H9 (cell line): ENCODE results near the gene ARID1B. TPM values are rescaled to one million over a fixed set of nuclear protein-coding genes. Genes with fewer than 3 reads are reported as not detected.

Source experiments
- DNase-seq: peaks from one replicate; pipeline ENCODE4 v3.0.0-alpha.2; 2017
- H2AFZ ChIP-seq: one replicate; pipeline ENCODE4 v1.6.1; 2013; ENCODE audit warnings: mild to moderate bottlenecking, low read length, control low read depth, moderate library complexity
- H2AK5ac ChIP-seq: 2 replicates; pipeline ENCODE4 v1.6.1; 2013; ENCODE audit warnings: low read length, control low read depth, mixed read lengths; ENCODE audit not compliant: insufficient read length
- H2BK120ac ChIP-seq: one replicate; pipeline ENCODE4 v1.6.1; 2013; ENCODE audit warnings: low read depth, mild to moderate bottlenecking, low read length, control low read depth, inconsistent platforms; ENCODE audit not compliant: poor library complexity, severe bottlenecking
- H2BK12ac ChIP-seq: 2 replicates; pipeline ENCODE4 v1.6.1; 2013; ENCODE audit warnings: low read length, control low read depth, mixed read lengths, low read depth; ENCODE audit not compliant: insufficient read length
- H2BK15ac ChIP-seq: 2 replicates; pipeline ENCODE4 v1.6.1; 2013; ENCODE audit warnings: low read depth, low read length, control low read depth
- H2BK20ac ChIP-seq: one replicate; pipeline ENCODE4 v1.6.1; 2013; ENCODE audit warnings: low read depth, mild to moderate bottlenecking, low read length, control low read depth, inconsistent platforms; ENCODE audit not compliant: poor library complexity, severe bottlenecking
- H2BK5ac ChIP-seq: 2 replicates; pipeline ENCODE4 v1.6.1; 2013; ENCODE audit warnings: low read length, control low read depth, mixed read lengths; ENCODE audit not compliant: insufficient read length
- H3K14ac ChIP-seq: 2 replicates; pipeline ENCODE4 v1.6.1; 2013; ENCODE audit warnings: low read length, control low read depth; ENCODE audit not compliant: insufficient read depth
- H3K18ac ChIP-seq: 2 replicates; pipeline ENCODE4 v1.6.1; 2013; ENCODE audit warnings: low read depth, mild to moderate bottlenecking, mixed read lengths, low read length, control low read depth; ENCODE audit not compliant: insufficient read length
- H3K23ac ChIP-seq: 2 replicates; pipeline ENCODE4 v1.6.1; 2013; ENCODE audit warnings: low read length, control low read depth, mixed read lengths, low read depth; ENCODE audit not compliant: insufficient read length
- H3K23me2 ChIP-seq: 2 replicates; pipeline ENCODE4 v1.6.1; 2013; ENCODE audit warnings: low read depth, mild to moderate bottlenecking, mixed read lengths, low read length, control low read depth; ENCODE audit not compliant: insufficient read length, poor library complexity, severe bottlenecking
- H3K27ac ChIP-seq: 2 replicates; pipeline ENCODE4 v1.5.1; 2013; ENCODE audit warnings: low read length, control low read depth, mixed read lengths, low read depth; ENCODE audit not compliant: insufficient read length
- H3K27me3 ChIP-seq: 2 replicates; pipeline ENCODE4 v1.6.1; 2013; ENCODE audit warnings: low read length, control low read depth, inconsistent platforms; ENCODE audit not compliant: insufficient read depth
- H3K4ac ChIP-seq: 2 replicates; pipeline ENCODE4 v1.6.1; 2013; ENCODE audit warnings: low read depth, mild to moderate bottlenecking, control low read depth, inconsistent platforms, low read length, moderate library complexity
- H3K4me1 ChIP-seq: 2 replicates; pipeline ENCODE4 v1.6.1; 2013; ENCODE audit warnings: low read length, control low read depth, inconsistent platforms; ENCODE audit not compliant: insufficient read depth
- H3K4me2 ChIP-seq: 2 replicates; pipeline ENCODE4 v1.6.1; 2013; ENCODE audit warnings: low read length, control low read depth, mixed read lengths; ENCODE audit not compliant: insufficient read length, insufficient read depth
- H3K56ac ChIP-seq: 2 replicates; pipeline ENCODE4 v1.6.1; 2013; ENCODE audit warnings: low read depth, mild to moderate bottlenecking, mixed read lengths, low read length, control low read depth; ENCODE audit not compliant: insufficient read length
- H3K79me1 ChIP-seq: 2 replicates; pipeline ENCODE4 v1.6.1; 2013; ENCODE audit warnings: low read depth, mild to moderate bottlenecking, moderate library complexity, low read length, control low read depth, inconsistent platforms; ENCODE audit not compliant: insufficient read depth, poor library complexity, severe bottlenecking
- H3K79me2 ChIP-seq: 2 replicates; pipeline ENCODE4 v1.6.1; 2013; ENCODE audit warnings: low read length, control low read depth, inconsistent platforms; ENCODE audit not compliant: insufficient read depth
- H3K9ac ChIP-seq: 2 replicates; pipeline ENCODE4 v1.6.1; 2013; ENCODE audit warnings: low read length, control low read depth, mixed read lengths; ENCODE audit not compliant: insufficient read length; ENCODE audit errors: extremely low read depth
- H3K9me3 ChIP-seq: one replicate; pipeline ENCODE4 v1.6.1; 2013; ENCODE audit warnings: low read depth, low read length, inconsistent platforms; ENCODE audit not compliant: control insufficient read depth
- H3T11ph ChIP-seq: one replicate; pipeline ENCODE4 v1.6.1; 2013; ENCODE audit warnings: mild to moderate bottlenecking, low read length, control low read depth, inconsistent platforms
- H4K20me1 ChIP-seq: one replicate; pipeline ENCODE4 v1.6.1; 2013; ENCODE audit not compliant: control insufficient read depth, insufficient read length, insufficient read depth
- H4K5ac ChIP-seq: 2 replicates; pipeline ENCODE4 v1.6.1; 2013; ENCODE audit warnings: low read depth, mild to moderate bottlenecking, mixed read lengths, low read length, control low read depth; ENCODE audit not compliant: insufficient read length
- H4K8ac ChIP-seq: replicated peaks from 2 replicates; pipeline ENCODE4 v1.6.1; 2013; ENCODE audit warnings: low read length, control low read depth, mixed read lengths, low read depth; ENCODE audit not compliant: insufficient read length
- H4K91ac ChIP-seq: 2 replicates; pipeline ENCODE4 v1.6.1; 2013; ENCODE audit warnings: low read depth, mild to moderate bottlenecking, moderate library complexity, mixed read lengths, low read length, control low read depth; ENCODE audit not compliant: insufficient read length
- H3K27ac Mint-ChIP-seq, 3 experiments: 2 replicates in 2 of 3; 3 replicates in 1 of 3; pipeline ENCODE4 v1.8.0; 2020 to 2021; ENCODE audit warnings: mixed read lengths in 3 of 3, mild to moderate bottlenecking in 1 of 3, moderate library complexity in 1 of 3
- H3K27me3 Mint-ChIP-seq: 2 replicates; pipeline ENCODE4 v1.8.0; 2021; ENCODE audit warnings: low read depth, mild to moderate bottlenecking, moderate library complexity, mixed read lengths
- H3K36me3 Mint-ChIP-seq, 3 experiments: 2 replicates in 2 of 3; 3 replicates in 1 of 3; pipeline ENCODE4 v1.8.0; 2020 to 2021; ENCODE audit warnings: low read depth in 3 of 3, mixed read lengths in 3 of 3; ENCODE audit not compliant: insufficient read depth in 1 of 3
- H3K4me1 Mint-ChIP-seq, 2 experiments: 2 replicates each; pipeline ENCODE4 v1.8.0; 2020; ENCODE audit warnings: mixed read lengths in 2 of 2
- H3K4me3 Mint-ChIP-seq, 2 experiments: 2 replicates in 1 of 2; 3 replicates in 1 of 2; pipeline ENCODE4 v1.8.0; 2020 to 2021; ENCODE audit warnings: mild to moderate bottlenecking in 2 of 2, mixed read lengths in 2 of 2, moderate library complexity in 1 of 2
- H3K9me3 Mint-ChIP-seq, 2 experiments: 2 replicates in 1 of 2; 3 replicates in 1 of 2; pipeline ENCODE4 v1.8.0; 2020; ENCODE audit warnings: mild to moderate bottlenecking in 2 of 2, mixed read lengths in 2 of 2, moderate library complexity in 1 of 2
- CTCF ChIP-seq: fragments of 200-600 bp; sonication (generic); conservative IDR thresholded peaks from 3 replicates; pipeline ENCODE4 v1.8.0; 2021; ENCODE audit warnings: antibody characterized with exemption, mild to moderate bottlenecking
- WGBS: extraction: QIAGEN DNeasy Blood & Tissue Kit; methylation state at CpG from one replicate; pipeline ENCODE4 v1.1.7; 2013; ENCODE audit warnings: missing lambda C conversion rate, low lambda C conversion rate, mixed read lengths; ENCODE audit not compliant: insufficient read length; ENCODE audit errors: extremely low coverage; 5-methylcytosine and 5-hydroxymethylcytosine counted together
- total RNA-seq: library from RNA; stranded (reverse); gene quantifications from 2 replicates; pipeline ENCODE4 v1.2.1, GENCODE V29; 2021

The ARID1B gene
- total RNA-seq, 1 experiment from 2014 or later = 88.2 TPM

- Histone ChIP-seq H3K4me2 (no peak overlapping the region), H3K4me1 (no peaks in the 10 kb centered on the region), H4K20me1 (no peaks in the 10 kb centered on the region), H3K9me3 (no peaks in the 10 kb centered on the region), H2BK5ac (no peak overlapping the region), H3K27me3 (no peaks in the 10 kb centered on the region), H2BK15ac (no peak overlapping the region), H3K56ac (no peak overlapping the region), H3K79me2 (no peaks in the 10 kb centered on the region), H3K79me1 (no peaks in the 10 kb centered on the region), H2BK20ac (no peak overlapping the region), H3K23ac (no peak overlapping the region), H3K9ac (no peak overlapping the region), H3K18ac (no peak overlapping the region), H3K27ac (no peak overlapping the region), H4K8ac (no peak overlapping the region), H3K23me2 (no peaks in the 10 kb centered on the region), H4K91ac (no peak overlapping the region), H2AK5ac (no peak overlapping the region), H4K5ac (no peak overlapping the region), H3T11ph (no peak overlapping the region), H2AFZ (no peak overlapping the region), H2BK120ac (no peak overlapping the region), H3K14ac (no peak overlapping the region), H3K4ac (no peak overlapping the region), H2BK12ac (no peak overlapping the region)
- WGBS = no CpG with 5 or more reads among the region's 2 CpGs
- Mint-ChIP-seq H3K4me3 (no peak overlapping the region), H3K36me3 (no peaks in the 10 kb centered on the region), H3K27ac (no peak overlapping the region), H3K4me1 (peaks cover 1 to 2% of the 10 kb centered on the region in 2 experiments; a peak in 1 of 4 replicates), H3K9me3 (no peaks in the 10 kb centered on the region), H3K27me3 (no peaks in the 10 kb centered on the region)
- no peak for DNase-seq
- TF ChIP-seq CTCF = no peak
Observed at GRCh38 chr6:156757849-156758248, 19.3 kb upstream of the ARID1B start.
